Endodermal cell (in vitro differentiated cells): ENCODE results near the gene AIP. TPM values are rescaled to one million over a fixed set of nuclear protein-coding genes. Genes with fewer than 3 reads are reported as not detected.
A peak's percentile ranks its signal among the peaks of the same experiment; 100 is the strongest.

Source experiments
- DNase-seq: peaks from one replicate; pipeline ENCODE4 v3.0.0-alpha.2; 2017
- H3K27ac ChIP-seq: 2 replicates; pipeline ENCODE4 v1.5.1; 2013; ENCODE audit warnings: mild to moderate bottlenecking, low read depth, low read length, moderate library complexity
- H3K27me3 ChIP-seq: 2 replicates; pipeline ENCODE4 v1.6.1; 2013; ENCODE audit warnings: mild to moderate bottlenecking, low read length, moderate library complexity; ENCODE audit not compliant: insufficient read depth, control insufficient read depth, poor library complexity, severe bottlenecking
- H3K36me3 ChIP-seq: 2 replicates; pipeline ENCODE4 v1.7.0; 2013; ENCODE audit warnings: mild to moderate bottlenecking, low read length, moderate library complexity; ENCODE audit not compliant: control insufficient read depth, insufficient read depth
- H3K4me1 ChIP-seq: one replicate; pipeline ENCODE4 v1.7.0; 2013; ENCODE audit warnings: low read length; ENCODE audit not compliant: control insufficient read depth, insufficient read depth
- H3K4me3 ChIP-seq: 2 replicates; pipeline ENCODE4 v1.5.1; 2013; ENCODE audit warnings: mild to moderate bottlenecking, low read length, moderate library complexity
- H3K9ac ChIP-seq: 2 replicates; pipeline ENCODE4 v1.6.1; 2013; ENCODE audit warnings: mild to moderate bottlenecking, low read length, moderate library complexity; ENCODE audit not compliant: poor library complexity, severe bottlenecking; ENCODE audit errors: extremely low read depth
- H3K9me3 ChIP-seq: 2 replicates; pipeline ENCODE4 v1.6.1; 2013; ENCODE audit warnings: mild to moderate bottlenecking, low read length, moderate library complexity; ENCODE audit not compliant: control insufficient read depth
- H3K27ac Mint-ChIP-seq: 2 replicates; pipeline ENCODE4 v1.8.0; 2020; ENCODE audit warnings: mixed read lengths
- H3K27me3 Mint-ChIP-seq: 2 replicates; pipeline ENCODE4 v1.8.0; 2021; ENCODE audit warnings: mild to moderate bottlenecking, mixed read lengths; ENCODE audit not compliant: insufficient read depth
- H3K36me3 Mint-ChIP-seq: 2 replicates; pipeline ENCODE4 v1.8.0; 2020; ENCODE audit warnings: low read depth, mixed read lengths
- H3K4me1 Mint-ChIP-seq: 2 replicates; pipeline ENCODE4 v1.8.0; 2020; ENCODE audit warnings: mixed read lengths
- H3K4me3 Mint-ChIP-seq: 2 replicates; pipeline ENCODE4 v1.8.0; 2020; ENCODE audit warnings: mild to moderate bottlenecking, moderate library complexity, mixed read lengths
- H3K9me3 Mint-ChIP-seq: 2 replicates; pipeline ENCODE4 v1.8.0; 2020; ENCODE audit warnings: mild to moderate bottlenecking, mixed read lengths
- CTCF ChIP-seq: fragments of 200-600 bp; sonication (generic); conservative IDR thresholded peaks from 2 replicates; pipeline ENCODE4 v1.5.0; 2021; ENCODE audit warnings: antibody characterized with exemption, mild to moderate bottlenecking
- WGBS, 2 experiments: methylation state at CpG; one replicate each; pipeline versions ENCODE4 v1.1.5 to v1.1.7; 2013; ENCODE audit warnings: missing lambda C conversion rate in 2 of 2, mixed read lengths in 1 of 2; ENCODE audit not compliant: insufficient coverage in 1 of 2, insufficient read length in 1 of 2; 5-methylcytosine and 5-hydroxymethylcytosine counted together
- long read RNA-seq, 4 experiments: library from polyadenylated mRNA in 2 of 4; library from RNA in 1 of 4; library from capped mRNA in 1 of 4; stranded (forward) in 3 of 4; unstranded in 1 of 4; transcript quantifications; one replicate each; pipeline ENCODE4 v2.0.0, GENCODE V29; 2020 to 2021; ENCODE audit warnings: inconsistent platforms in 1 of 4
- polyA plus RNA-seq, 2 experiments: library from polyadenylated mRNA; stranded (reverse); fragments of 50-300 nt; gene quantifications; one replicate each; pipeline ENCODE4 v1.2.3, GENCODE V29; 2013
- total RNA-seq, 2 donors: library from RNA; stranded (reverse); fragmentation: NEBNext Ultra II Directional in 1 of 2; extraction: Animal tissue kit (Norgen Biotek cat#: 25700) in 1 of 2; gene quantifications; 2 replicates in 1 of 2; 3 replicates in 1 of 2; pipeline ENCODE4 v1.2.1, GENCODE V29; 2021

The AIP gene
- total RNA-seq, result 10 to 100 TPM; 27.6 to 33.8 TPM
- 43.1 TPM for polyA plus RNA-seq (2013, experiment 1 of 2)
- polyA plus RNA-seq (2013, experiment 2 of 2), result 41.1 TPM
- long read RNA-seq, experiment 1, transcript AIP-201 (6 exons, 1,221 nt), result major isoform, 6 of 8 reads
- long read RNA-seq, experiment 1, partial matches to known transcripts, result 1 of 8 reads
- long read RNA-seq, experiment 1, other reads (novel, unspliced or antisense), result 1 of 8 reads
- long read RNA-seq, experiment 2, transcript AIP-201 (6 exons, 1,221 nt), result major isoform, 30 of 34 reads
- long read RNA-seq, experiment 2, partial matches to known transcripts, result 0 of 34 reads
- long read RNA-seq, experiment 2, other reads (novel, unspliced or antisense), result 3 of 34 reads
- long read RNA-seq, experiment 3, transcript AIP-201 (6 exons, 1,221 nt), result major isoform, 42 of 55 reads
- long read RNA-seq, experiment 3, partial matches to known transcripts, result 8 of 55 reads
- long read RNA-seq, experiment 3, other reads (novel, unspliced or antisense), result 2 of 55 reads
- long read RNA-seq, experiment 4, transcript AIP-201 (6 exons, 1,221 nt), result major isoform, 34 of 40 reads
- long read RNA-seq, experiment 4, partial matches to known transcripts, result 0 of 40 reads
- long read RNA-seq, experiment 4, other reads (novel, unspliced or antisense), result 5 of 40 reads

DNA sequence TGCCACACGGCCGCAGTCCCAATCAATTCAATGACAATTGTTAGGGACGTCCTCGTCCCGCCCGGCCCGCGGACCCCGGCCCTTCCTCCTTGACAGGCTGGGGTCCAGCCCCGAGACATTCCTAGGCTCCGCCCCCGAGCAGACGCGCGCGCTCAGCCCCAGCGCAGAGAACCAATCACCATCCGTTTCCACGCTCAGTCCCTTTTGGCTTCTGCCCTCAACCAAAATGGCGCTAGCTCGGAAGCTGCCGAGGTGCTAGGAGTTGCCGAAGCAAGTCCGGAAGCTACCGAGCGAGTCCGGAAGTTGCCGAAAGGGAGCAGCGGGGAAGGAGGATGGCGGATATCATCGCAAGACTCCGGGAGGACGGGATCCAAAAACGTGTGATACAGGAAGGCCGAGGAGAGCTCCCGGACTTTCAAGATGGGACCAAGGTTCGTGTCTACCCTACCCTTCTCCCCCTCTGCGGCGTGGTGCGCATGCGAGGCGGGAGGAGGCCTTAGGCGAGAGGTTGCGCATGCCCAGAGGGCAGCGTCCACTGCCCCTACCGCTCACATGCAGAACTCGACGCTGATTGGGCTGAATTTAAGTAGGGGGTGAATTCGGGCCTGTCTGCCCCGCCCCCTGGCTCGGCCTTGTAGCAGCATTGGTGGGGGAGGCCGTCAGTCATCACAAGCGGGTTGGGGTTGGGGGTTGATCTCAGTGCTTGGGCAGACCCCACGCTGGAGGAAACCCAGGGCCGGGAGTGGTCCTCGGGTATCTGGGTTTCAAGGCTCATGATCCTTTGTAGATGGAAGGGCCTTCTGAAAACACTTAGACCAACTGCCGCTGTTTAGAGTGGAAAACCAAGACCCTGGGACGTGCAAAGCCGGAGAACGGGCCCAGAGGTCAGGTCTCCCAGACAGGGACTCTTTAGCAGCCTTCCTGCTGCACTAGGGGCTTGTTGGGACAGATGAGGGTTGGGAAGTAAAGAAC lies at the start of gene AIP:
TSS of gene AIP (plus strand) at position 200 of the 972 bp plus-strand sequence. CDS start at position 333, 133 bp downstream.
- peaks cover 3% of the 10 kb centered on the region for H3K9me3 Mint-ChIP-seq
- no peaks in the 10 kb centered on the region for H3K4me1 ChIP-seq
- peak within 1 kb of the TSS; percentile 70 for H3K4me3 Mint-ChIP-seq
- H3K27me3 ChIP-seq, result no peaks in the 10 kb centered on the region
- peak; percentile 99 for DNase-seq
- H3K4me1 Mint-ChIP-seq, result peaks cover 3% of the 10 kb centered on the region
- peaks cover 9% of the 10 kb centered on the region for H3K36me3 Mint-ChIP-seq
- peak within 1 kb of the TSS; percentile 35 for H3K9ac ChIP-seq
- no peaks in the 10 kb centered on the region for H3K36me3 ChIP-seq
- no peaks in the 10 kb centered on the region for H3K9me3 ChIP-seq
- H3K27me3 Mint-ChIP-seq, result peaks cover 24% of the 10 kb centered on the region
- H3K27ac ChIP-seq, result peak within 1 kb of the TSS; percentile 50
- 9 to 16% methylated on average over 33 to 60 of the region's 60 CpGs for WGBS, 2 experiments
- H3K4me3 ChIP-seq, result peak within 1 kb of the TSS; percentile 85
- TF ChIP-seq CTCF, result peak; percentile 36
- peak within 1 kb of the TSS; percentile 94 for H3K27ac Mint-ChIP-seq

DNA sequence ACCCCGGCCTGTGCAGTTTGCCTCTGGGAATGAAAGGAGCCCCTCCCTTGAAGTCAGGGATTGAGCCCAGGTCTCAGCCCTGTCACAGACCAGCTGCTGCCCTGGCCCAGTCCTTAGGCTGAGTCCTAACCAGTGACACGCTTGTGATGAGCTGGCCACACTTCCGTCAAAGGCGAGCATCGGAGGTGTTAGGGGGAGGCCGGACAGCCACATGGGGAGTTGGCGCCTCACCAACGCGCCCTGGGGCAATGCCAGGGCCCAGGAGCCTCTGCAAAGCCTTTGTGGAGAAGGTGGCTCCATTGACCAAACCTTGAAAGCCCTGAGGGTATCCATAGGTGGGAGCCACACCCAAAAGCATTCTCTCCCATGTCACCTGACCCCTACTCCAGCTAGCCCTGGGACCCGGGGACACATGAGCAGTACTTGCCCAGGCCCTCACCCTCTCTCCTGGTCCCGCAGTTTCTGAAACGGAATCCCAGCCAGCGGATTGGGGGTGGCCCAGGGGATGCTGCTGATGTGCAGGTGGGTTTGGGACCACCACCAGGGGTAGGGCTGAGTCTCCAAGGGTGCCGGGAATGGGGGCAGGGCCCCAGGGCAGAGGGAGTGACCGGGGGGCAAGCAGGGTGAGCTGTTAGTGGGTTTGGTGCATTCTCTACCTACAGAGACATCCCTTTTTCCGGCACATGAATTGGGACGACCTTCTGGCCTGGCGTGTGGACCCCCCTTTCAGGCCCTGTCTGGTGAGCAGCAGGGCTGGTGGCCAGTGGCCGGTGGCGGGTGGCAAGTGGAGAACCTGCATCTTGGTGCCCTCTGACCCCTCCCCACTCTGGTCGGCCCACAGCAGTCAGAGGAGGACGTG lies 49.1 kb upstream of the AIP start:
- Histone ChIP-seq H3K27me3 (no peaks in the 10 kb centered on the region), H3K4me3 (no peak overlapping the region), H3K36me3 (peaks cover 40% of the 10 kb centered on the region), H3K9me3 (no peaks in the 10 kb centered on the region), H3K27ac (no peak overlapping the region), H3K9ac (no peak overlapping the region), H3K4me1 (no peaks in the 10 kb centered on the region)
- H3K4me1 Mint-ChIP-seq, result peaks cover 3% of the 10 kb centered on the region
- H3K4me3 Mint-ChIP-seq, result no peak overlapping the region
- H3K9me3 Mint-ChIP-seq, result no peaks in the 10 kb centered on the region
- H3K27me3 Mint-ChIP-seq, result no peaks in the 10 kb centered on the region
- 95 to 97% methylated on average over 10 to 22 of the region's 22 CpGs for WGBS, 2 experiments
- no peak overlapping the region for H3K27ac Mint-ChIP-seq
- DNase-seq, result no peak
- TF ChIP-seq CTCF, result no peak
- peaks cover 25% of the 10 kb centered on the region for H3K36me3 Mint-ChIP-seq
